NCI-H2171 treated with DMSO at 0.1 percent for 48 hours (cell line): ENCODE measurements around the gene KLF7.

Source experiments
- DNase-seq: peaks from one replicate; lab custom pipeline; 2025; lab: John Stamatoyannopoulos, UW

KLF7 gene

DNA sequence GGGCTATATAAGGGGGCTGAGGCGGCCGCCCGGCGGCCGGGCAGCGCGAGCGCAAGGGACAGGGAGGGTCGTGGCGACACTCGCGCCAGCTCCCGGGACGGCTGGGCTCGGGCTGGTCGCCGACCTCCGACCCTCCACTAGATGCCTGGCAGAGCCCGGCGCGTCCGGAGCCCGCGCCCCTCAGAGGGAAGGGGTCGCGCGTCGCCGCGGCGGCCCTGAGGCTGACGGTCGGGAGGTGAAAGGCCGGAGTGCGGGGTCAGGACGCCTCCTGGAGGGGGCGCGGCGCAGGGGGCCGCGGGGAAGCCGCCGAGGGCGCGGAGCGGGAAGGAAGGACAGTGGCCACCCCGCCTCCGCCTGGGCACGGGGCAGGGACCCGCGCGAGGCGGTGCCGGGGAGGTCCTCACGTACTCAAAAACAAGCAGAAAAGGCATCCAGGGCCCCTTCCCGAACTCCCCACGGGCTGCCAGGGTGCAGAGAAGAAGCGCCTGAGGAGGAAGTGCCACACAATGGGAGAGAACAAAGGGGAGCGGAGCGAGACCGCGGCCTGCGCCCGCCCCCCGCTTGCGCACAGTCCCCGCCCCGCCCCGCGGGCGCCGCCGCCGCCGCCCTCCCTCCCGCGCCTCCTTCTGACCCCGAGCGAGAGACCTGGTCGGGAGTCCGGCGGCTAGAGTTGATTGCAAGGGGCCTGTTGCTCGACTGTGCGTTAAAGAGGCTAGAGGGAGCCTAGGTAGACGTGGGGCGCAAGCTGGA is 776 bp upstream of the KLF7 start:
- peak; percentile 81 for DNase-seq

- DNase-seq, result peak; percentile 99
Measured at GRCh38 chr2:207166039-207166348, 246 bp upstream of the KLF7 start.

- peak; percentile 56 for DNase-seq
Measured at GRCh38 chr2:207164006-207164831, 1.5 kb downstream of the KLF7 start.

GRCh38 chr2:207163756-207164005 is 2.1 kb downstream of the KLF7 start:
- DNase-seq, result no peak

DNA sequence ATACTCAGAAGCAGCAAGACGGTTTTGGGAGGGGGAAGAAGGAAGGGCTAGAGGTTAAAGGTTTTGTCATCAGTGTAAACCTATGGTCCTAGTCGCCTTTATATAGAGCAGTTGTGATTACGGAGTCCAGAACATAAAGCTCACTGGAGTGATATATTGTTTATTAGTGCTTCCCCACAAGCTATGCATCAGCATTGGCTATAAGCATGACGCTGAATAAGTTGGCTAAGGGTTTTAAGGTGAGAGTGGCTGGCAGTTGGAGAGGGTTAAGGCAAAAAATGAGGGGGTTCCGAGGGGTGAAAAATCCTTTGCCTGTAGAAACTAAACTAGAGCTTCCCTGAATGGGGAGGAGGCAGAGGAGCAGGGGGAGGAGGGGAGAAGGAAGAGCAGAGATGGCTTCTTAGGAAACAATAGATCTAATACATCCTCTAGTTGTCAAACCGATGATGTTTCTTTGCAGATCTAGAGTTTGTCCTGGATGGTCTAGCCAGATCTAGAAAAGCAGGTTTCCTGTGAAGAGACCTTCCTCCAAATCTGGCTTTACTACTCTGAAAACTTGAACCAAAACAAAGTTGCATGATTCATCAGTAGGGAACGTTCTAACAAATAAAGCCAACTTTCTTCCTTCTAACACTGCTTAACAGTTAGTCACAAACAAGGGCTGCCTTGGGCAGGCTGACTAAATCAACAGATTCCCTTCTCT is 2.5 kb downstream of the KLF7 start:
- DNase-seq, result no peak

DNA sequence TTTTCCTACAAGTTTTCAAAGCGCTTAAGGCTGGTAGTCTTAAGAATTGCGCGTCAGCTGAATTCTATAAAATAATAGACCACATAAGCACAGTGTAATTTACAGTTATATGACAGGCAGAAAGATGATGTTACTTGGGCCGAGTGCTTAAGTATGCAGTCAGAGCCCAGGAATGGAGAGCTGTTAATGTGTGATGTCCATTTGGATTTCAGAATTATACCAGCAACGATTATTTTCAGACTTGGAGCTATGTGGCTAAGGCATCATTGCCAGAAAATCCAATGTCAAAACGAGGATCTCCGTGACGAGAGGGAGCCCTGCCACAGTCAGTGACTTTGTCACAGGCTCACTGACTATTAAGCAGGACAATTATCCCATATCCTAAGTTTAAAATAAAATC is 3.4 kb downstream of the KLF7 start:
- DNase-seq, result no peak

GRCh38 chr2:207161247-207162123 is 4.3 kb downstream of the KLF7 start:
- DNase-seq, result no peak

DNA sequence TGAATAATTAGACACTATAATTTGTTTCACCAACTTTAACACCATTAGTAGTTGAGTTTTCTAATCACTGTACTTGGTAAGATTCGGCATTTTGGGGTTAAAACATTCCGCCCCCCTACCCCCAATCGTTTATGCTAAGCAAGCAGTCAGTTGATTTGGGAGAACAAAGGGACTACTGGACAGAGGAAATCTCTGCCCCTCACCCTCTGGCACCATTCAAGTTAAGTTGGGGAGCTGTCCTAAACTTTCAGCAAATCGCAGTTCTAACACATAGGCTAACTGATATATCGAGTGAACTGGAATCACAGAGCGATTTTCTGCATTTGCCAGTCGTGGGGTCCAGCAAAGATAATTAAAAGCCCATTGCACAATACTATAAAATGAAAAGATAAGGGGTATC is 5.6 kb downstream of the KLF7 start:
- DNase-seq, result no peak

- no peak for DNase-seq
Measured at GRCh38 chr2:207159002-207159401, 6.7 kb downstream of the KLF7 start.

DNA sequence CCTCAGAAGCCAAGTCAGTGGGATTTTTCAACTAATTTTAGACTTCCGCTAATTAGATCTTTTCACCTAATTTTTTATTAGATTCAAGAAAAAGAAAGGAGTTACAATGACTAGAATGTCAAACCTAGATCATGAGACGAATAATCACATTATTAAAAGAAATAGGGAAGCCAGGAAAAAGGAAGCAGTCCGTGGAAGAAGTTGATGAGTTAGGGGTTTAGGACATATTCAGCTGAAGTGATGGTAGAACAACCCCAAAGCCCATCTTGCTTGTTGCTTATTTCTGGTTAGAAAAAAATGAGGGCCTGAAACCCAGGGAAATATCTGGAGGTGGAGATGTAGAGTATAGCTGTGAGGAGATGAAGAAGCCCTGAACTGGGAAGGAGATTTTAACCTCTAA is 8.0 kb downstream of the KLF7 start:
- no peak for DNase-seq

- DNase-seq, result no peak
Measured at GRCh38 chr2:207157162-207157481, 8.6 kb downstream of the KLF7 start.

DNA sequence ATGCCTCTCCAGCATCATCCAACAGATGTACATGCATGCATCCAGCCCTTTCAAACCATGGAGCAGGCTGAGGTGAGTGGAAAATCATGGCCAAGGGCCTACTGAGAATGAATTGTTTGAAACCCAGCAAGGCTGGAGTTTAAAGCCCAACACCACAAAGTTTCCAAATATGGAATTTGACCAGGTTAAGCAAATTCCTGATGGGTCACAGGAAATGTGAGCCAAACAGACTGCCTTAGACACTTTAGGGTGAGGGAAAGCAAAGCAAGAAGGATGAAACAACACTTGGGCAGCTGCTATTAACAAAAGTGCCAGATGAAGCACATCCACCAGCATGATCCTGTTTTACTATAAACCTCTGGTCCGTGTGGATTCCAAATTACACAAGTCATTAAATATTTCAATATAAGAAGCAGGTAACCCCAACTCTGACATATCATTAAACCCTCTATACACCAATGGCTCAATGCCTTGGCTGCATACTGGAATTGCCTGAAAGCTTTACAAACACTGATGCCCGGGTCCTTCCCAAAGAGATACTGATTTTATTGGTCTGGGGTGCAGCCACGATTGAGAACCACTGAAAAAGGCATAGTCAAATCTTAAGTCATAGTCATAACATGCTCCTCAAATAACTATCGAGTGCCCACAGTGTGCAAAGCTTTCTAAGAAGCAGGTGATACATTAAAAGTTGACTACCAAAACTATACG is 9.1 kb downstream of the KLF7 start:
- DNase-seq, result no peak

GRCh38 chr2:207155516-207156444 is 10.0 kb downstream of the KLF7 start:
- DNase-seq, result no peak

DNA sequence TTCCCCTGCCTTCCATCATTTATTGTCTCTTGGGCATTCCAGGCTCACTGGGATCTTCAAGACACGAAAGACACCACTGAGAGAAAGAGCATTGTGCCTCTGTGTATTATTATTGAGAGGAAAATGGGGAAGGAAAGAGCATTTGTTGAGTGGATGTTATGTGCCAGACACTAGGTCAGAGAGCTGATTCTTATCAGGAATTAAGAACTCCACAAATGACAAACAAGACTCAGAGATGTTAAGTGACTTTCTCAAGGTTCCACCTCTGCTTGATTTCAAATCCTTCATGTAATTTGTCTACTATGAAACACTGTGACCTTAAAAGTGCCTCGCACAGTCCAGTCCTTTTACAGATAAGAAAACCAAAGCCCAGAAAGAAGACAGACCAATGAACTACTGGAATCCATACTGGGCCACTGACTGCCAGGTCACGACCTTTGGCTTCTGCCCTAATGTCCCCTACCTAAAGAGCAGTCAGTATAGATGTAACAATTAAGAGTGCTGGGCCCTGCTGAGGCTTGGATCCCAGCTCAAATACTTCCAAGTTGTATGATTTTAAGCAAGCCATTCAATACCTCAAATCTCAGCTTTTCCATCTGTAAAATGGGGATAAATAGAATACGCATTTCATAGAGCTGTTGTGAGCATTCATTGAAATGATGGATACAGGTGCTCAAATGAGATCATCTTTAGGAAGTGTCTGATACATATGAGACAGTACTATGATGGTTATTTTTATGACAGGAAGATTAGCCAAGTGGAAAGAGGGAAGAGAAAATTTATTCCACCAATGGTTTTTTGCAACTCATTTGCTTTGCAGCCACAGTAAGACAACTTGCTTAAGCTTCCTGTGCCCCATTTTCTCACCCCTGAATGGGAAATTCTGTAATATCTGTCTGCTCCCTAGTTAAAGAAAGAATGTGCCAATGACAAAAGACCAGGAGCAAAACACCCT is 10.9 kb downstream of the KLF7 start:
- no peak for DNase-seq

DNA sequence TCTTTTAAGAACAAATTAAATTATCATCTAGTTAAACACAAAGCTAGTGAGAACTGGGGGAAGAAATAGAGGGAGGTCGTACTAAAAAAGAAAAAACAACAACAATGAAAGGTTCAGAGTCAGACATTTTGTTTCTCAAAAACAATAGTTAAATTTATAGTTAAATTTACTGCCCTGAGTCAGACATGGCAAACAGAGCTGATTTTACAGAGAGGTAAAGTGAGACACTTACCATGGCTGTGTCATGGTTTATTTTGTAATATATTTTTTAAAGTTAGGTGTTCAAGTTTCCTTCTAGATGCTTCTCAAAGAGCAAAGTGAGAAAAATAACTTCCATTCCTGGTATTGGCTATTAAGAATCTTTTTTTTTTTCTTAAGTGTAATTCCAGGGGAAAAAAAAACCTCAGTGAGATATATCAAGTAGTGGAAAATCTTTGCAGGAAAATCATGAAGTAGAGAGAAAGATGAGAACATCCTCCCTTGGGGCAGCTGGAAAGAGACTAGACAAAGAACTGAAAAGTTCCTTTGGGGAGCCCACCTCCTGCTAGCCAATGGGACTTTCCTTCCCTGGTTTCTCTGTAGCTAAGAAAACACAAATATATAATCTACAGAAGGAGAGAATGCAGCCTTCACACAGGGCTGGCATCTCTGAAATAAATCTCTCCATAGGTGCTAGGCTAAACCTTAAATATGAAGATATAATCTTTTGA is 12.3 kb downstream of the KLF7 start:
- DNase-seq, result peak; percentile 32

DNA sequence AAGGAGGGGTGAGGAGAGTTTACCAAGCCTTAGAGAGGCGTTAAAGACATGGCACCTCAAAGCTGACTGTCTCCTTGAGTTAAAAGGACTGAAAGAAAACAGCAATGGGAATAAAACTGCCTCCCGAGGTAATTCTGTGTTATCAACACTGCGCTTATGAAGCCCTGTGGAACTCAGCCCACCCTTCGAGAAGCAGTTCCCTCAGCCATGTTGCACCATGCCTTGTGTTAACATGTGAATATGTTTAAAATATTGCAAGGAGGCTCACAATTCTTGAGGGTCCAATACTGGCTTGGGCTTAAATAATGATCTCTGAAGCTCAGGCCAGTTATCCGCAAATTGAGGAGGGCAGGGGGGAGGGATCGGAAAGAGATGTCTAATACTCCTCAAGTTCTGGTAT is 14.7 kb downstream of the KLF7 start:
- peak; percentile 15 for DNase-seq

GRCh38 chr2:207150284-207150683 is 15.5 kb downstream of the KLF7 start:
- no peak for DNase-seq

- DNase-seq, result no peak
Measured at GRCh38 chr2:207149249-207150213, 16.2 kb downstream of the KLF7 start.
